Epithelial cell of esophagus (primary cell): ENCODE data around the gene CCDC141.
A peak's percentile ranks its signal among the peaks of the same experiment; 100 is the strongest.

Source experiments
- DNase-seq: peaks from one replicate; pipeline ENCODE4 v3.0.0; 2010; ENCODE audit warnings: low read depth
- H3K4me3 ChIP-seq: 2 replicates; pipeline ENCODE4 v1.5.1; 2011; ENCODE audit warnings: mild to moderate bottlenecking, low read length, control low read depth
- CTCF ChIP-seq: IDR thresholded peaks from 2 replicates; pipeline ENCODE4 v1.5.1; 2011; ENCODE audit warnings: low read depth, mild to moderate bottlenecking, low read length, control low read depth, inconsistent platforms; ENCODE audit not compliant: insufficient read depth; ENCODE audit errors: missing control alignments

Gene CCDC141

GRCh38 chr2:178810422-178810821, 239.5 kb downstream of the CCDC141 start:
- no peak overlapping the region for H3K4me3 ChIP-seq
- no peak for DNase-seq
- no peak for TF ChIP-seq CTCF

- no peak within 1 kb of the TSS for H3K4me3 ChIP-seq
- TF ChIP-seq CTCF = no peak
- no peak for DNase-seq
Observed at GRCh38 chr2:178807227-178808008, 242.5 kb downstream of the CCDC141 start, which contains the start of gene TTN. TTN (minus strand) TSS chr2:178807423; CDS start chr2:178804642, 2,781 bp downstream.

GRCh38 chr2:178806543-178806942, 243.4 kb downstream of the CCDC141 start:
- no peak for TF ChIP-seq CTCF
- no peak overlapping the region for H3K4me3 ChIP-seq

GRCh38 chr2:178805457-178805856, 244.5 kb downstream of the CCDC141 start:
- no peak overlapping the region for H3K4me3 ChIP-seq
- DNase-seq = no peak
- no peak for TF ChIP-seq CTCF

More at GRCh38 chr2:178806543-178806942, 243.4 kb downstream of the CCDC141 start:
- no peak for DNase-seq

GRCh38 chr2:178804791-178805190, 245.1 kb downstream of the CCDC141 start:
- peak; percentile 60 for TF ChIP-seq CTCF
- peak; percentile 39 for DNase-seq
- no peak overlapping the region for H3K4me3 ChIP-seq

- no peak for TF ChIP-seq CTCF
- DNase-seq = no peak
- no peak overlapping the region for H3K4me3 ChIP-seq
Observed at GRCh38 chr2:178800510-178800909, 249.4 kb downstream of the CCDC141 start.

GRCh38 chr2:178799305-178799704, 250.6 kb downstream of the CCDC141 start:
- no peak overlapping the region for H3K4me3 ChIP-seq
- no peak for DNase-seq
- no peak for TF ChIP-seq CTCF
